Loucy (cell line): ENCODE data around the gene PPP1R1C.

ENCODE experiments used
- CTCF ChIP-seq: fragments of 200-600 bp; sonication (generic); conservative IDR thresholded peaks from 2 replicates; pipeline ENCODE4 v1.5.1; 2014; ENCODE audit warnings: mild to moderate bottlenecking, antibody characterized with exemption, low read length
- EZH2phosphoT487 ChIP-seq: fragments of 200-600 bp; IDR thresholded peaks from 2 replicates; pipeline ENCODE4 v1.6.1; 2018; ENCODE audit warnings: antibody characterized with exemption, mild to moderate bottlenecking, moderate library complexity, borderline replicate concordance

- no peak for TF ChIP-seq CTCF
- no peak for TF ChIP-seq EZH2phosphoT487
Observed at GRCh38 chr2:182047544-182047943, 61.9 kb downstream of the PPP1R1C start.
